Stomach (tissue), 9 donors: ENCODE results near the gene CLEC5A. TPM values are rescaled to one million over a fixed set of nuclear protein-coding genes. Genes with fewer than 3 reads are reported as not detected.

Source experiments
- DNase-seq, 2 donors: peaks; one replicate each; pipeline versions ENCODE4 v3.0.0 to v3.0.0-alpha.2; 2013 to 2019
- H3K27ac ChIP-seq, 5 donors: fragments of 200-600 bp in 4 of 5; sonication (generic) in 4 of 5; one replicate each; pipeline ENCODE4 v1.5.1; 2013 to 2019; ENCODE audit warnings: mild to moderate bottlenecking in 1 of 5, moderate library complexity in 1 of 5
- H3K27me3 ChIP-seq, 3 donors: fragments of 200-600 bp; sonication (generic); one replicate each; pipeline ENCODE4 v1.5.1; 2017 to 2019; ENCODE audit warnings: mixed run types in 1 of 3
- H3K36me3 ChIP-seq, 4 donors: fragments of 200-600 bp; sonication (generic); 1 replicate in 3 of 4; 2 replicates in 1 of 4; pipeline ENCODE4 v1.5.1; 2016 to 2019
- H3K4me1 ChIP-seq, 4 donors: fragments of 200-600 bp; sonication (generic); one replicate each; pipeline ENCODE4 v1.5.1; 2016 to 2019
- H3K4me3 ChIP-seq, 4 donors: fragments of 200-600 bp; sonication (generic) in 3 of 4; one replicate each; pipeline ENCODE4 v1.5.1; 2016 to 2019; ENCODE audit warnings: mild to moderate bottlenecking in 1 of 4
- H3K9me3 ChIP-seq, 4 donors: fragments of 200-600 bp; sonication (generic); one replicate each; pipeline ENCODE4 v1.5.1; 2016 to 2019
- EP300 ChIP-seq: sonication (generic); formaldehyde crosslinking; IDR thresholded peaks from one replicate; pipeline ENCODE4 v1.6.1; 2017; ENCODE audit warnings: antibody characterized with exemption
- POLR2A ChIP-seq, 4 donors: fragments of 450-650 bp; IDR thresholded peaks; one replicate each; pipeline ENCODE4 v1.6.1; 2016; ENCODE audit warnings: antibody characterized with exemption in 4 of 4, control low read depth in 2 of 4, mild to moderate bottlenecking in 1 of 4, moderate library complexity in 1 of 4
- POLR2AphosphoS5 ChIP-seq, 3 donors: sonication (generic); formaldehyde crosslinking; IDR thresholded peaks; one replicate each; pipeline ENCODE4 v1.6.1; 2016; ENCODE audit warnings: antibody characterized with exemption in 3 of 3
- WGBS, 5 donors: extraction: QIAGEN DNeasy Blood & Tissue Kit in 3 of 5; methylation state at CpG; one replicate each; pipeline versions ENCODE4 v1.1.5 to v1.1.7; 2013 to 2018; 5-methylcytosine and 5-hydroxymethylcytosine counted together
- intact Hi-C: fragments of 100-400 bp; cut with DNase I; formaldehyde crosslinking; loops from one replicate; pipeline ENCODE4 v1.15.1; 2023; ENCODE audit warnings: low total_unique reads
- polyA plus RNA-seq, 3 donors: library from polyadenylated mRNA; stranded (reverse); fragments of 200-250 nt; gene quantifications; one replicate each; pipeline ENCODE4 v1.2.3, GENCODE V29; 2013
- total RNA-seq, 5 donors: library from RNA; depleted of rRNA; stranded (reverse); fragments of >200 nt; gene quantifications; one replicate each; pipeline versions ENCODE4 v1.1.0 to v1.2.3, GENCODE V29; 2014 to 2016
- TF ChIP-seq, protein P1 (sequence below), 7 experiments: fragments of 450-650 bp in 4 of 7; fragments of 200-600 bp in 3 of 7; sonication (generic) in 3 of 7; IDR thresholded peaks; one replicate each; pipeline ENCODE4 v1.5.1; 2016 to 2019; ENCODE audit warnings: antibody characterized with exemption in 7 of 7, control low read depth in 2 of 7, mild to moderate bottlenecking in 1 of 7
- donor health status: healthy with polysubstance abuse.
- donor health status: Bipolar disorder and iron deficiency.
- donor health status: healthy.

Gene CLEC5A
- total and polyA plus RNA-seq, 8 donors: 0.10 to 1.4 (median 0.31) TPM; not detected in 3

GRCh38 chr7:141952461-141952860 lies 5.7 kb upstream of the CLEC5A start:
- intact Hi-C loops: no loop called here
- Histone ChIP-seq H3K36me3 (no peaks in the 10 kb centered on the region), H3K27ac (no peak overlapping the region), H3K27me3 (no peaks in the 10 kb centered on the region), H3K9me3 (no peaks in the 10 kb centered on the region), H3K4me1 (no peaks in the 10 kb centered on the region), H3K4me3 (no peak overlapping the region)
- TF ChIP-seq, protein P1, sequence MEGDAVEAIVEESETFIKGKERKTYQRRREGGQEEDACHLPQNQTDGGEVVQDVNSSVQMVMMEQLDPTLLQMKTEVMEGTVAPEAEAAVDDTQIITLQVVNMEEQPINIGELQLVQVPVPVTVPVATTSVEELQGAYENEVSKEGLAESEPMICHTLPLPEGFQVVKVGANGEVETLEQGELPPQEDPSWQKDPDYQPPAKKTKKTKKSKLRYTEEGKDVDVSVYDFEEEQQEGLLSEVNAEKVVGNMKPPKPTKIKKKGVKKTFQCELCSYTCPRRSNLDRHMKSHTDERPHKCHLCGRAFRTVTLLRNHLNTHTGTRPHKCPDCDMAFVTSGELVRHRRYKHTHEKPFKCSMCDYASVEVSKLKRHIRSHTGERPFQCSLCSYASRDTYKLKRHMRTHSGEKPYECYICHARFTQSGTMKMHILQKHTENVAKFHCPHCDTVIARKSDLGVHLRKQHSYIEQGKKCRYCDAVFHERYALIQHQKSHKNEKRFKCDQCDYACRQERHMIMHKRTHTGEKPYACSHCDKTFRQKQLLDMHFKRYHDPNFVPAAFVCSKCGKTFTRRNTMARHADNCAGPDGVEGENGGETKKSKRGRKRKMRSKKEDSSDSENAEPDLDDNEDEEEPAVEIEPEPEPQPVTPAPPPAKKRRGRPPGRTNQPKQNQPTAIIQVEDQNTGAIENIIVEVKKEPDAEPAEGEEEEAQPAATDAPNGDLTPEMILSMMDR (IDR thresholded peaks at IDR 0.05): no peak
- TF ChIP-seq POLR2AphosphoS5 (IDR thresholded peaks at IDR 0.05) (no peak), EP300 (no peak), POLR2A (IDR thresholded peaks at IDR 0.05) (no peak)
- 79 to 100% (median 89%) methylated on average over 1 of the region's 1 CpG for WGBS, 5 donors
- no peak for DNase-seq

GRCh38 chr7:141950806-141951205 lies 4.0 kb upstream of the CLEC5A start:
- intact Hi-C loops: no loop called here

GRCh38 chr7:141949911-141950310 lies 3.1 kb upstream of the CLEC5A start:
- no peaks in the 10 kb centered on the region for H3K36me3 ChIP-seq
- no peak overlapping the region for H3K4me3 ChIP-seq
- H3K27me3 ChIP-seq: no peaks in the 10 kb centered on the region
- DNase-seq: no peak
- 72 to 87% (median 82%) methylated on average over 3 of the region's 3 CpGs for WGBS, 5 donors
- H3K27ac ChIP-seq: no peak overlapping the region
- intact Hi-C loops: no loop called here
- no peaks in the 10 kb centered on the region for H3K4me1 ChIP-seq
- TF ChIP-seq POLR2A (IDR thresholded peaks at IDR 0.05) (no peak), POLR2AphosphoS5 (IDR thresholded peaks at IDR 0.05) (no peak), EP300 (no peak)
- TF ChIP-seq, protein P1 (IDR thresholded peaks at IDR 0.05): no peak
- H3K9me3 ChIP-seq: no peaks in the 10 kb centered on the region

More at GRCh38 chr7:141950806-141951205, 4.0 kb upstream of the CLEC5A start:
- H3K27ac ChIP-seq: no peak overlapping the region
- no peaks in the 10 kb centered on the region for H3K4me1 ChIP-seq
- DNase-seq: no peak
- H3K9me3 ChIP-seq: no peaks in the 10 kb centered on the region
- WGBS, 5 donors: 75 to 90% (median 88%) methylated on average over 1 of the region's 1 CpG
- H3K36me3 ChIP-seq: no peaks in the 10 kb centered on the region
- TF ChIP-seq, protein P1 (IDR thresholded peaks at IDR 0.05): no peak
- TF ChIP-seq EP300 (no peak), POLR2AphosphoS5 (IDR thresholded peaks at IDR 0.05) (no peak), POLR2A (IDR thresholded peaks at IDR 0.05) (no peak)
- no peak overlapping the region for H3K4me3 ChIP-seq
- no peaks in the 10 kb centered on the region for H3K27me3 ChIP-seq

GRCh38 chr7:141949451-141949850 lies 2.7 kb upstream of the CLEC5A start:
- Histone ChIP-seq H3K9me3 (no peaks in the 10 kb centered on the region), H3K27ac (no peak overlapping the region), H3K4me3 (no peak overlapping the region), H3K4me1 (no peaks in the 10 kb centered on the region), H3K27me3 (no peaks in the 10 kb centered on the region), H3K36me3 (no peaks in the 10 kb centered on the region)
- DNase-seq: no peak
- WGBS, 5 donors: 33 to 57% (median 44%) methylated on average over 2 of the region's 2 CpGs
- intact Hi-C loops: no loop called here
- TF ChIP-seq EP300 (no peak), POLR2AphosphoS5 (IDR thresholded peaks at IDR 0.05) (no peak), POLR2A (IDR thresholded peaks at IDR 0.05) (no peak)
- TF ChIP-seq, protein P1 (IDR thresholded peaks at IDR 0.05): no peak
